Activated T-cell treated with anti-CD3 and anti-CD28 coated beads, Interleukin-2, amount 50 U/mL, for 24 hours (primary cell): ENCODE measurements around the gene CAB39L.
"Not testable (repeated sequence)": the region's sequence is repeated elsewhere in the genome, so short reads cannot be mapped to it uniquely, and the experiment has no call there.

Source experiments
- DNase-seq: peaks from one replicate; pipeline ENCODE4 v3.0.0-alpha.2; 2020
- H3K27ac Mint-ChIP-seq: 2 replicates; pipeline ENCODE4 v1.8.0; 2020; ENCODE audit warnings: mild to moderate bottlenecking, mixed read lengths
- H3K27me3 Mint-ChIP-seq: 2 replicates; pipeline ENCODE4 v1.8.0; 2020; ENCODE audit warnings: mixed read lengths
- H3K36me3 Mint-ChIP-seq: 2 replicates; pipeline ENCODE4 v1.8.0; 2020; ENCODE audit warnings: low read depth, mixed read lengths
- H3K4me1 Mint-ChIP-seq: 2 replicates; pipeline ENCODE4 v1.8.0; 2020; ENCODE audit warnings: low read depth, mixed read lengths
- H3K4me3 Mint-ChIP-seq: 2 replicates; pipeline ENCODE4 v1.8.0; 2020; ENCODE audit warnings: mild to moderate bottlenecking, moderate library complexity, mixed read lengths
- H3K9me3 Mint-ChIP-seq: 2 replicates; pipeline ENCODE4 v1.8.0; 2020; ENCODE audit warnings: mixed read lengths

Gene CAB39L

DNA sequence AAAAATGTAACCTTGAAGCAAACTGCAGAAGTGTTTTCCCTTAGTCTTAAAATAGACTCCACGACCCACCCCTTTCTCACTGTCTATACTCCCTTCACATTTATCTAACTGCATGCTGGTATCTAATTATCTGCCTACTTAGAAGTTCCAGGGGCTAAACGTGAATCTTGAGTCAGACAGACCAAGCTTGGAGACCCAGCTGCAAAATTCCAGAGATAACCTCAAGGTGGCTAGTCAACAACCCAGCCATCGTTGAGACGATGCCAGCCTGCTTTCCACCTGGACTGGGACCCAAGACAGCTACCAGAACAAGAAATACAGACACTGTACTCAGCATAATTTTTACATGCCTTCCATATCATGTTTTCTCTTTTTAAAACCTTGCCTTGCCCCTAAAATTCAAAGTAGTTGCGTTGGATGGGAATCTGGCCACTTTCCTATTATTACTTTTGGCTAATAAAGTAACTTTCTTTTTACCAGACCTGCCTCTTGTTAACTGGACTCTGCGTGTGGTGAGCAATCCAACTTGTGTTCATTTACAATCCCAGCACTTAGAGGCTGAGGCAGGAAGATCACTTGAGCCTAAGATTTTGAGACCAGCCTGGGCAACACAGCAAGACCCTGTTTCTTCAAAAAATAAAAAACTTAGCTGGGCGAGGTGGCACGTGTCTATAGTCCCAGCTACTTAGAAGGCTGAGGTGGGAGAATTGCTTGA, 113.9 kb downstream of the CAB39L start:
- Mint-ChIP-seq H3K9me3 (no peaks in the 10 kb centered on the region), H3K4me1 (no peaks in the 10 kb centered on the region), H3K4me3 (no peak overlapping the region), H3K36me3 (no peaks in the 10 kb centered on the region), H3K27me3 (no peaks in the 10 kb centered on the region), H3K27ac (no peak overlapping the region)
- DNase-seq = no peak

DNA sequence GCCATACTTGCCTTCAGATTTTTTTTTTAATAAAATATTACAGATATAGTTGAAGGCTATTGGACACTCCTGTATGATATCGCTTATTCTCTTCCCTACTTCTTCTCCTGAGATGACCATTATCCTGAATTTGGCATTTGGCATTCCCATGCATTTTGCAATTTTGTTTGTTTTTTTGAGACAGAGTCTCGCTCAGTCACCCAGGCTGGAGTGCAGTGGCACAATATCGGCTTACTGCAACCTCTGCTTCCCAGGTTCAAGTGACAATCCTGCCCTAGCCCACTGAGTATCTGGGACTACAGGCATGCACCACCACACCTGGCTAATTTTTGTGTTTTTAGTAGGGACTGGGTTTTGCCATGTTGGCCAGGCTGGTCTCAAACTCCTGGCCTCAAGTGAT, 116.7 kb downstream of the CAB39L start:
- H3K36me3 Mint-ChIP-seq, H3K27ac Mint-ChIP-seq: not testable (repeated sequence)

DNA sequence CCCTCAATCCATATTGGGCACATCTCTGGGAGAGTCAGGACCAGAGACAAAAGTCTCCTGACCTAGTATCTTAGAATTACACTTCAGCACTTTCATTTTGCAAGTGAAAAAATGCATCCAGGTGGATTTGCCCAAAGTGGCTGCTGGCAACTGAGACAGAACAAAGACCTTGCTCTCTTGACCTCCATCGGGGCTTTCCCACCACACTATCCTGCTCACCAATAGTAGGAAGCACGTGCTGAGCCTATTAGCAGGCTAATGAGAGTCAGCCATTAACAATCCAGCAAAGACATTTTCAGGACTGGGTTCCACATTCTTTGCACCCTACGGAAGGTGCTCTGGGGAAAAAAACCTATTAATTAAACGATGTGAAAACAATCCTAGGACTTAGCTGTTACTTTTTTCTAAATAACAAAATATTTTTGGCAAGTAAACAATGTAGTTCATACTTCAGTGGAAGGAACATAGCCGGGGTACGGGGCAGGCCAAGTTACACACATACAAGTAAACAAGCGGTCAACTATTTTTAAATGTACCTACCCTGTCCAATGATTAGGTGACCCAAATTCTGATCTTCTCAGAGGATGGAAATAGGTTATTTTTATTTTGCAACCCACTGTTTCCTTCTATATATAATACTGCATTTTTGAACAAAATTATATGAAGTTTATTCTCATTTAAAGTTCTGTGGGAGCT, 117.5 kb downstream of the CAB39L start:
- DNase-seq = no peak
- H3K27me3 Mint-ChIP-seq = no peaks in the 10 kb centered on the region
- H3K9me3 Mint-ChIP-seq = no peaks in the 10 kb centered on the region
- peaks cover 2% of the 10 kb centered on the region for H3K4me1 Mint-ChIP-seq
- no peaks in the 10 kb centered on the region for H3K36me3 Mint-ChIP-seq
- H3K27ac Mint-ChIP-seq = no peak overlapping the region
- no peak overlapping the region for H3K4me3 Mint-ChIP-seq

More for the DNA sequence above, 116.7 kb downstream of the CAB39L start:
- H3K4me1 Mint-ChIP-seq, H3K4me3 Mint-ChIP-seq, H3K9me3 Mint-ChIP-seq, DNase-seq, H3K27me3 Mint-ChIP-seq: not testable (repeated sequence)

DNA sequence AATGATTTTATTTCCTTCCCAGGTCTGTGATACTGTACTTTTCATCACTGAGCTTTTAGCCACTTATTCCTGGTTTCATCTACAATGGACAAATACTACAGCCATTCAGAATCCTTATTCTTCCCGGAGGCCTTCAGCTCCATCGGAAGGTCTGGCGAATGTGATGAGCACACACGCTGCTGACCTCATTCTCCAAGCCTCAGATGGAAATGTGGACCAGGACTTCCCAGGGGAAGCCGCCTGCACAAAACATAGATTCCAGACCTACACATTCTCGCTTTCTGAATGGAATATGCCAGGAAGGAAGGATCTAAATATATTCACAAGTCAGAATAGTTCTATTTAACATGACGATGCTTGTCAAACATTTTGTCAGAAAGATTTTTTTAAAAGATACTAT, 120.5 kb downstream of the CAB39L start:
- DNase-seq = no peak
- Mint-ChIP-seq H3K36me3 (no peaks in the 10 kb centered on the region), H3K27me3 (no peaks in the 10 kb centered on the region), H3K27ac (no peak overlapping the region), H3K4me1 (peaks cover 12% of the 10 kb centered on the region), H3K9me3 (no peaks in the 10 kb centered on the region), H3K4me3 (no peak overlapping the region)

DNA sequence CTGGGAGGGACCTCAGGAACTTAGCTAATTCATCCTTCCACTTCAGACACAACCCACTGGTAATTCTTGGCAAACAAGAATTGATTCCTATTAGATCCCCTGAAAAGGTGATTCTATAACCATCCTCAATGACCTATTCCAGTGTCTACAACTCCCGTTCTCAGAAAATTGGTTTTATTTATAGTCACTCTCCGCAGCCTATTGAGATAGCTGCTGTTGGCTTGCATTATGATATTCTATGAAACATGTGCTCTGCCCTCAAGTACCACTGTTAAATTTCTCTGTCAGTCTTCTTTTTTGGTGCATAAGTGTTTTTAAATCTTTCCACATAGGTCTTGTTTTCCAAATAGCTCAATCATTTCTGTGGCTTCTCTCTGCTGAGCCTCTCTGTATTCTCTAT, 121.2 kb downstream of the CAB39L start:
- no peaks in the 10 kb centered on the region for H3K9me3 Mint-ChIP-seq
- H3K36me3 Mint-ChIP-seq = no peaks in the 10 kb centered on the region
- H3K27ac Mint-ChIP-seq = no peak overlapping the region
- no peaks in the 10 kb centered on the region for H3K27me3 Mint-ChIP-seq
- no peak for DNase-seq
- H3K4me3 Mint-ChIP-seq = no peak overlapping the region
- H3K4me1 Mint-ChIP-seq = peaks cover 12% of the 10 kb centered on the region

DNA sequence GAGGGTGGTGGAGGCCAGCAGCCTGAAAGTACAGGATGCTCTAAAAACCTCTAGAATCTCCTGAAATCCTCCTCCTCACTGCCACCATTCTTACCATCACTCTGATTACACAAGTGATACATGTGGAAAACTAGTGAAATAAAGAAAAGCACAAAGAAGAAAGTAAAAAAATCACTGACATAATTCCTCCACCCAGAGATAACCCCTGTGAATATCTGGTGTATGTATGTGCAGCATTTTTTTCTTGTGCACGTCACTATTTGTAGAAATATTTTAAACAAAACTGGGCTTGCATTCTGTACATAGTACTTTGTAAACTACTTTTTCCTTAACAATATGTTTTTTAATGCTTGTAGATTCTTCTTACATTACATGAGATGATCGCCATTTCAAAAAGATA, 122.9 kb downstream of the CAB39L start:
- H3K4me3 Mint-ChIP-seq = no peak overlapping the region
- H3K4me1 Mint-ChIP-seq = peaks cover 12% of the 10 kb centered on the region
- H3K27me3 Mint-ChIP-seq = no peaks in the 10 kb centered on the region
- DNase-seq = no peak
- H3K9me3 Mint-ChIP-seq = no peaks in the 10 kb centered on the region
- H3K36me3 Mint-ChIP-seq = no peaks in the 10 kb centered on the region
- no peak overlapping the region for H3K27ac Mint-ChIP-seq

DNA sequence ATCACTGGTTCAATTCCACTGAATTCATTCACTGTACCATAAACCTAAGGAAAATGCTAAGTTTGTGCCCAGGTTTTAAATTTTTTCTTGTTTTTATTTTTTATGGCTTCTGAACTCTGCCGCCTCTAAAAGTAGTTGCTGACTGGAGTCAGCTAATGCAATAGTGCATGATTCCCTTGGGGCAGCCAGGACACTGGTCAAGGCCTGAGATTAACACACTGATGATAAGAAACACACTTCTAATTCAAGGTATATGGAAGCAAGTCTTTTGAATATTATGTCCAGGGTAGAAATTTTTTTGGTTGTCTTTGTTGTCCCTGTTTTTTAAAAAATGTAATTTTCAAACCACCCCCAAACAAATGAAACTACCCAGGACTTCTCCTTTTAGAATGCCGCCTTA, 123.9 kb downstream of the CAB39L start:
- H3K9me3 Mint-ChIP-seq = no peaks in the 10 kb centered on the region
- no peak overlapping the region for H3K27ac Mint-ChIP-seq
- H3K4me1 Mint-ChIP-seq = peaks cover 12% of the 10 kb centered on the region
- DNase-seq = no peak
- no peaks in the 10 kb centered on the region for H3K27me3 Mint-ChIP-seq
- H3K36me3 Mint-ChIP-seq = no peaks in the 10 kb centered on the region
- no peak overlapping the region for H3K4me3 Mint-ChIP-seq

DNA sequence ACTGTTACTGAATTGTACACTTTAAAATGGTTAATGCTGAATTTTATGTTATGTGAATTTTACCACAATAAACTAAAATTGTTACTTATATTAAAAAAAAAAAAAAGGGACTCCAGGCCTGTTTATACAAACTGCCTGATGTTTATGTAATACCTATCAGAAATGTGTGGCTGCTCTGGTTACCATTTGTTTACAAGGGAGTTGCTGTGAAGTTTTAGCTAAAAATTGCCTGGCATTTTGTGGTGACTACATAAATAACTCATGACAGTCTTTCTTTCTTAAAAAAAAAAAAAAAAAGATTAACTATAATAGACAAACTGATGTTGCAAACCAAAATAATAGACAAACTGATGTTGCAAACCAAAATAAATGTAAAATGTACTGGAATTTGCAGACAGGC, 124.3 kb downstream of the CAB39L start:
- Mint-ChIP-seq H3K27me3 (no peaks in the 10 kb centered on the region), H3K27ac (no peak overlapping the region), H3K36me3 (no peaks in the 10 kb centered on the region), H3K4me1 (peaks cover 12% of the 10 kb centered on the region), H3K9me3 (no peaks in the 10 kb centered on the region), H3K4me3 (no peak overlapping the region)
- DNase-seq = no peak

DNA sequence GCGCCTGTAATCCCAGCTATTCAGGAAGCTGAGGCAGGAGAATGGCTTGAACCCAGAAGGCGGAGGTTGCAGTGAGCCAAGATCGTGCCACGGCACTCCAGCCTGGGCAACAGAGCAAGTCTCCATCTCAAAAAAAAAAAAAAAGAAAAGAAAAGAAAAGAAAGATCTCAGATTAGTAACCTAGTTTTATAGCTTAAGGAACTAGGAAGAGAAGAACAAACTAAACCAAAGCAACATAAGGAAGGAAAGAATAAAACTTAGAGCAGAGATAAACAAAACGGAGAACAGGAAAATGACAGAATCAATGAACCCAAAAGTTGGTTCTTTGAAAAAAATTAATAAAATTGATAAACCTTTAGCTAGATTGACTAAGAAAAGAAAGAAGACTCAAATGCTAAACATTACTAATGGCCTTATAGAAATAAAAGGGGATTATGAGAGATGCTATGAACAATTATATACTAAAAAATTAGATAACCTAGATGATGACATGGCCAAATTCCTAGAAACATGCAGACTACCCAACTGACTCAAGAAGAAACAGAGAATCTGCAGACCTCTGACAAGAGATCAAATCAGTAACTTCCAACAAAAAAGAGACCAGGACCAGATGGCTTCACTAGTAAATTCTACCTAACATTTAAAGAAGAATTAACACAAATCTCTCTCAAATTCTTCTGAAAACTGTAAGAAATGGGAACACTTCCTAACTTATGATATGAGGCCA, 127.9 kb downstream of the CAB39L start:
- Mint-ChIP-seq H3K36me3 (no peaks in the 10 kb centered on the region), H3K27ac (no peak overlapping the region), H3K9me3 (no peaks in the 10 kb centered on the region), H3K4me1 (peaks cover 10% of the 10 kb centered on the region), H3K4me3 (no peak overlapping the region), H3K27me3 (no peaks in the 10 kb centered on the region)
- no peak for DNase-seq

DNA sequence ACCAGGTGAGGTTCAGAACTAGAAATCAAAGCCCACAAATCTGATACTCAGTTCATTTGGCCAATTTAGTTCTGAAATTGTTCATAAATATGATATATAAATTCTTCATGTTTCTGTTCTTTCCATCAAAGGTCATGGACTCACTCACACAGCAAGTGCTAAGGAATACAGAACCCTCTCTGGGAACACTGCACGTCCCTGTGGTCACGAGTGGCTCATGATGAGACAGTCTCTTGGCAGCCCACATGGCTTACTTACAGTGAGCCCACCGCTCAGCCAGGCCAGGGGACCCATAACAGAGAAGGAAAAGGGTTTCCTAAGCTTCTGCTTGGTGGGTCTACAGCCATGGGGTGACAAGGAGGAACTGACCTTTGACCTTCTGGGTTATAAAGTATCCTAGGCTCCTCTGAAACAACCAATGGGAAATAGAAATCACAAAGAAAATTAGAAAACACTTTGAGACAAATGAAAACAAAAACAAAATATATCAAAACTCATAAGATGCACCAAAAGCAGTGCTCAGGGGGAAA, 128.8 kb downstream of the CAB39L start:
- H3K4me3 Mint-ChIP-seq = no peak overlapping the region
- H3K4me1 Mint-ChIP-seq = peaks cover 4% of the 10 kb centered on the region
- no peak for DNase-seq
- no peak overlapping the region for H3K27ac Mint-ChIP-seq
- no peaks in the 10 kb centered on the region for H3K27me3 Mint-ChIP-seq
- no peaks in the 10 kb centered on the region for H3K9me3 Mint-ChIP-seq
- H3K36me3 Mint-ChIP-seq = peaks cover under 1% of the 10 kb centered on the region

DNA sequence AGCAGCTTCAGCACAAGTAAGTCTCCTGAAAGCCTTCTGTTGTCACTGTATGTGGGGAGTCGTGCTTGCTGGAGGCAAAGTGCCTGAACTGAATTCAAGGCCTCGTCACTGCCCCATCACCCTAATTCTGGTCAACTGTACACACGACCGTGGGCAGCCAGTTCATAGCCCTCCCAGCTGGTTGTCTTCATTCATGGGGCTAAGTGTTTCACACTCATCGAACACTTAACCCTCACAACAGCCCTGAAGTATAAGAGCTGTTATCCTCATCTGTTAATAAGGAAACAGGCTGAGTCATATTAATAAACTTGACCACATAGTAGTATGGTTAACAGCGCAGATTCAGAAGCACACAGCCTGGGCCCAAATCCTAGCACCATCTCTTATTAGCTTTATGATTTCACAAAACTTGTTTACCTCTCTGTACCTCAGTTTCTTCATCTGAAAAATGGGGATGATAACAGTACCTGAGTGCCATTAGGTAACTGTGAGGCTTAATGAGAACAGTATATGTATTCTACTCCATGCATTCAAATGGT, 129.5 kb downstream of the CAB39L start:
- Mint-ChIP-seq H3K27me3 (no peaks in the 10 kb centered on the region), H3K27ac (no peak overlapping the region), H3K36me3 (peaks cover 4% of the 10 kb centered on the region), H3K9me3 (no peaks in the 10 kb centered on the region), H3K4me1 (peaks cover 4% of the 10 kb centered on the region), H3K4me3 (no peak overlapping the region)
- no peak for DNase-seq

DNA sequence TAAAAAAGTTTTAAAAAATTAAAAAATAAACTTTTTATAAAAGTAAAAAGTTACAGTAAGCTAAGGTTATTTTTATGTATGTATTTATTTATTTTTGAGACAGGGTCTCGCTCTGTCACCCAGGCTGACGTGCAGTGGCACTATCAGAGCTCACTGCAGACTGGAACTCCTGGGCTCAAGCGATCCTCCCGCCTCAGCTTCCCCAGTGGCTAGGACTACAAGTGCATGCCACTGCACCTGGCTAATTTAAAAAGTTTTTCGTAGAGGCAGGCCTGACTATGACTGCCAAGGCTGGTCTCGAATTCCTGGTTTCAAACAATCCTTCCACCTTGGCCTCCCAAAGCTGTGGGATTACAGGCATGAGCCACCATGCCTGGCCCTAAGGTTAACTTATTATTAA, 132.0 kb downstream of the CAB39L start:
- H3K9me3 Mint-ChIP-seq = no peaks in the 10 kb centered on the region
- DNase-seq = no peak
- peaks cover 4% of the 10 kb centered on the region for H3K36me3 Mint-ChIP-seq
- H3K27ac Mint-ChIP-seq = no peak overlapping the region
- no peak overlapping the region for H3K4me3 Mint-ChIP-seq
- peaks cover 4% of the 10 kb centered on the region for H3K4me1 Mint-ChIP-seq
- no peaks in the 10 kb centered on the region for H3K27me3 Mint-ChIP-seq

DNA sequence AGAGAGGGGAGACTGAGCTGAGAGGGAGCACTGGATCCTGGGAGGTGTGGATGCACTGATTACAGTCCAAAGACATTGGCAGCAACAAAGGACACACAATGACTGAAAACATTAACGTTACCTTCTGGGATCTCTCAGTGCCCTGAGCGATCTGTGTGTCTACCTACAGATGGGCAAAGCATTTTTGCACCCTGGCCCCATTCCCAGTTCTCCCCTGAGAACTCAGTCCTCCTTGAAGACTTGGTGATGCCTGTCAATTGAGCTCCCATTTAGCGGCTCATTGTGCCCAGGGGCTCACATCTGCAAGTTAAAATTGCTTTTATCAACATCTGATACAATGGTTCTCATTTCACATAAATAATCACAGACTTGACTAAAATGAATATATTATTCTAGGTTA, 133.6 kb downstream of the CAB39L start:
- Mint-ChIP-seq H3K36me3 (peaks cover 4% of the 10 kb centered on the region), H3K27ac (no peak overlapping the region), H3K9me3 (no peaks in the 10 kb centered on the region), H3K4me3 (no peak overlapping the region), H3K4me1 (peaks cover 4% of the 10 kb centered on the region), H3K27me3 (no peaks in the 10 kb centered on the region)
- DNase-seq = no peak

DNA sequence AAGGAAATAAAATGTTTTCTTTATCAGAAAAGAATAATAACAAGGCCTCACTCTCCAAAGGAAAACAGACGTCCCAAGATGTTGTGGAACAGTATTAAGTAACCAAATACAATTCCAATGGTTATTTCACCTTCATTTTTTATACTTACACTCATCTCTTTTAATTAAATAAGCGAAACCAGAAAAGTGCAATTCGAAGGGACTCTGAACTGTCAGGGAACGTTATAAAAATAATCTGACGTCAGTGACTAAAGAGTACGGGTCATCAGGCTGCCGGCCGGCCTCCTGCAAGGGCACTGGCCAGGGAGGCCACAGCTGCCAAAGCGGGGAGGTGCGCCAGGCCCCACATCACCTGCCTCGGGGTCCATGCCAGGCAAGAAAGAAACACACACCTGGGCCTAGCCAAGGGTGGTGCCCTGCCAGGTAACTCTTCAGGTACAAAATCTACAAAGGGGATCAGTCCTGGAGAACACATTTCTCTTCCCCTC, 134.9 kb downstream of the CAB39L start:
- Mint-ChIP-seq H3K36me3 (peaks cover 4% of the 10 kb centered on the region), H3K27me3 (no peaks in the 10 kb centered on the region), H3K27ac (no peak overlapping the region), H3K4me1 (peaks cover 3% of the 10 kb centered on the region), H3K4me3 (no peak overlapping the region), H3K9me3 (no peaks in the 10 kb centered on the region)
- no peak for DNase-seq
